DMS53 treated with DMSO at 0.1 percent for 48 hours (cell line): ENCODE results near the gene GPC6.

Experiments used
- DNase-seq: peaks from one replicate; lab custom pipeline; 2025; ENCODE audit not compliant: unreplicated experiment; lab: John Stamatoyannopoulos, UW

Gene GPC6

DNA sequence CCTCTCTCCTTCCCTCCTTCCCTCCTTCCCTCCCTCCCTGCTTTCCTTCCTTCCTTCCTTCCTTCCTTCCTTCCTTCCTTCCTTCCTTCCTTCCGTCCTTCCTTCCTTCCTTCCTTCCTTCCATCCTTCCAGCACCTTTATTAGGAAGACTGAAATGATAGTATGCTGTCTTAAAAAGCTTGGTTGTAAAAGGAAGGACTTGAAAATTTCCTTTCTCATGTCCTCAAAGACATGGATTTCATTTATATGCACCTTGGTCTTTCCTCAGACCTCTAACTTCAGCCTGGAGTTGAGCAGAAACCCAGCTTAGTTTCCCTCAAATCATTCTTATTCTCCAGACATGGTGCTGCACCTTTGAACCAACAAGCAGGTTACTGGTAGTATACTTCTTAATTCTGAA lies 141.7 kb downstream of the GPC6 start:
- no peak for DNase-seq

DNA sequence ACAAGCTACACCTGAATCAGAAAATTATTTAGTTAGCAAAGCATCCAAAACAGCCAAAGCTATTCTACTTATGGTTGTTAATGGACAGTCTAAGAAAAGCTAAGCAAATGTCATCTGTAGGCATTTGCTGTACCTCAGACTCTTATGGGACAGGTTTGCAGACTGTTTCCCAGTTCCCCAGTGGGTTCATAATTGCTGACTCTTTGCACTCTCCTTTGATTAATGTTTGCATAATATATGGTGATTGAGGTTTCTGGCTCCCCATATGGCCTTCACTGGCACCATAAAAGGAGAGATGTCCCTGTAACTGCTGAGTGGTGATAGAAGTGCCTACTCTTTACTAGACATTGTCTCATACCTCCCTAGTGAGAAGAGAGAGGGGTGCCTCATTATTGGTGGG lies 142.1 kb downstream of the GPC6 start:
- DNase-seq = no peak

DNA sequence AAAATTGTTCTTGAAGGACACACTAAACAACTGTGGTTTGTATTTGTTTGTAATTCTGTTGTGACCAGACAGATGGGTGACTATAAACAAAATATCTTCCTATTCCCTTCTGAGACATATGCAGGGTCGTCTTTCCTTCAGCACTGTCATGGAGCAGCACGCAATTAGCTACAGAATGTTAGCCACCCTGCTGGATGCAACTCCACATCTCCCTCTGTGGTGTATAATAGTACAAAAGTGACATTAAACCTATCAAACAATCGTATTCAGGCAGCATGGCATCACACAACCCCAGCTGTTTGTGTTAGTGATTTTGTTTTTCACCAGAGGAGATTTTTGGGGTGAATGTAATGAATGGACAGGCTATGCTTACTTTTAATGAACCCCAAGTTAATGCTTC lies 146.2 kb downstream of the GPC6 start:
- DNase-seq = no peak

DNA sequence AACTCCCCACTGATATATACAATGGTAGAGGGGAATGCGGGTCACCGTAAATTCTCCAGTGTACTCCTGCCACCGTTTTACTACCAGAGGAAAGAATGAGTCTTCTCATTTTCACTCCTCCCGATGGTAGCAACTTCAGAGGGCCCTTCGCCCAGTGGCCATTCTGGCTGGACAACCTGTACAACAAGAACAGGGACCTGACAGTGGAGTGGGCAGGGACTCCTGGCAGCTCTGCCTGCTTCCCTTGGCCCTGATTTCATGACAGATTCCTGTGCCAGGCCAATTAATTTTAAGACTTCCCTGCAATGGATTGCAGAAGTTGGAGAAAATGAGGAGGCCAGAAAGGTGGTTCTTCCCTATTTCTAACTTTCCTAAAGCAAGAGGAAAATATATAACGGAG lies 148.9 kb downstream of the GPC6 start:
- DNase-seq = no peak

DNA sequence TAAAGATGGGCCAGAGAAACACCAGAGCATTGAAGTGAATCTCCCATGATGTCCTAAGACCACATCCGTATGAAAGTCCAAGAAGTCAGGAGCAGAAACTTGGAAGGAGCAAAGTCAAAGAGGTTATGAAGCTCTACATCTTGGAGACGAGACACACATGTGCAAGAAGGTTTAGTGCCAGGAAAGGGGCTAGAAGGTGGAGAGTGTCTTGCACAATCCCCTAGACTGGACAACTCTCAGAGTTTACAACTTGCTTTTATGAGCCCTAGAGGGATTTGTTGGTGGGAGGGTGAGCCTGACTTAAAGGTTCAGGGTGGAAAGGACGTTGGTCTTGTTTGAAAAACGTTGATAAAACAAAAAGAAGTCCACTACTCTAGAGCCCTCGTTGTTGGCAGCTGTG lies 150.6 kb downstream of the GPC6 start:
- no peak for DNase-seq

DNA sequence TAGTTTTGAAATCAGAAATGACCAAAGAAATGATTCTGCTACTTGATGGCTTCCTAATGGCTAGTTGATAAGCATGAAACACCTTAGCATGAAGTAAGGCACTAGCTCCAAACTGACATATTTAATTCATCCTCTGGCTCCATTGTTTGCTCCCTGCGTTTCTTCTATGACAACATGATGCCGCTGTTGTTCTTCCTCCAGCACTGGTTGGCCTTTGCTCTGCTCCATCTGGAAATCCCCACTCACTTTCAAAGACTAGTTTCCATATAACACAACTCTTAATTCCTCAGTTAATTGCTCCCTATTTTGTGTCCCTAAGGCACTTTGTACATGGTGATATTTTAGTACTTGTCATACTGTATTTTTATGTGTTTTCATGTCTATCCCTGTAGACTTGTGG lies 151.6 kb downstream of the GPC6 start:
- DNase-seq = no peak

DNA sequence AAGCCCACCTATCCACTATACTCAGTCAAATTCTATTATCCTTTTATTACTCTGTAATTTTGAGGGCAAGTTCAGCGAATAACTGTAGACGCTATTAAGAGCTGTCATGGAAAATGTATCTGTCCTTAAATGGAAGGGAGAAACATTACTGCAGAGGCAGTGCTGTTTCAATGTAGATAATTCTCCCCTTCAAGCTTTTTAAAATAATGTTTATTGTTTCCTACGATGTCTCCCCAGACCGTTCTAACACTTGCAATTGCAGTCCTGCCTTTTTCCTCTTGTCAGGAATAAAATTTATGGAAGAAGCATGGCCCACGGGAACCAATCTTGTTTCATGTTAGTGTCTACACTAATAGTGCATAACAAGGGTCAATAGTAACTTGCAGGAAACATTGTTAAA lies 159.5 kb downstream of the GPC6 start:
- no peak for DNase-seq

DNA sequence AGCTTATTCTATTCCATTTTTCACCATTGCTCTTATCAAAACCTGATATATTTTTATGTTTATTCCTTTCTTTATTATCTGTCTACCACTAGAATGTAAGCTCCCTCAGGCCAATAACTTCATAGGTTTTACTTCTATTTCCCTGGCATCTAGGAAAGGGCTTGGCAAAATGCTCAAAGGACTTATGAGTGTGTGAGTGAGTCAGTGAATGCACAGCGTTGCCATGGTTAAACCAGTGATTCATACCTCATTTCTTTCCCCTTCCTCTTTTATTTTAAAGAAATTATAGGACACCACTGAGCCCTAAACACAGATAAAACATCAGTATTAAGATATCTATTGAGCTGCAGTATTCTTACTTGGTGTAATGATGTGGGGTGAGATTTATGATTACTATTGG lies 162.1 kb downstream of the GPC6 start:
- DNase-seq = no peak

DNA sequence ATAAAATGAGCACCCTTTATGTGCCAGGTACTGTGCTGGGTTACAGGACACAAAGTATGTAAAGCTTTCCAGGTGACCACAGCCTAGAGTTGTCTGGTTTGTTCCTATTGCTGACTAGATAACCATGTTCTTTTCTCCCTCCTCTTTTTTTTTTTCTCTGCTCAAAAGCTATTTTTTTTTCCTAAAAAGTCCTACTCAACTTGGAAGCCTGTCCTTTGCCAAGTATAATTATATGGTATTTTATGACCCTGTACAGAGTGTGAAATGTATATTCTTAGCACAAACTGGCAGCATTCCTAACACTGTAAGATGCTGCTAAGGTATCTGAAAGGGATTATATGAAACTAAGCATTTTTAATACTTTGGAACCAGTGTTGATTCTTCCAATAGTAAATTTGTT lies 171.0 kb downstream of the GPC6 start:
- no peak for DNase-seq

DNA sequence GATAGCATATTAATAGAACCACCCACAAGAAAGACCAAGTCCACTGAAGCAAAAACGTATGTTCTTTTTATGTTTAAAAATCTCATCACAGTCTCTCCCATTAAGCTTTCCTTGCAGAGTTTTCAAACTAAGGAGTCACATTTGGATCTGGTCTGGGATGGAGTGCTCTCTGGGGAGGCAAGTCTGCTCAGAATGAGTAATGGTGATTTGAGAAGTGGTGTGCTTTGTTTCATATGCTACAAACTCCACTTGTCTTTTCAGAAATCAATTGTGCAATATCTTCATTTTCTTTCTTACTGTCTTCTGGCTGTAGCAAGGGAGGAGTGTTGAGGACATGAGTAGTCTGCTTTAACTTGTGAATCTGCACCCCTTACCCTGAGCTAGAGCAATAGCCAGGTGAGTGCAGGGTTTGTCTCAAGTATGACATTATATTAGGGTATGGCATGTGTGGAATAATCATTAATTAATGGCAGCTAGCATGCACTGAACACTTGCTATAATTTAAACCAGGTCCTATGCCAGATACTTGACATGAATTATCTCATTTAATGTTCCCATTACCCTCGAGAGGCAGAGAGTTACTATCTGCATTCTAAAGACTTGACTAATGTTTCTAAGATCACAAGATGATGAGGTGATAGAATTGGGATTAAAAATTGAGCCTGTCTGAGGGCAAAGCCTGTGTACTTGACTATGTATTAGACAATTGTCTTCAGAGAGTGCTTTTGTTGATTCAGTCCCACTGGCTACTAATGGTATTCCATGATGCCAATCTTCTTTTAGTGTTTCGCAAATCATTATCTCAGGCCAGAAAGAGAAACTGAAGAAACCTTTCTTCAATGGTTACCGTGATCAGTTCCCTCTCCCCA lies 171.8 kb downstream of the GPC6 start:
- no peak for DNase-seq

DNA sequence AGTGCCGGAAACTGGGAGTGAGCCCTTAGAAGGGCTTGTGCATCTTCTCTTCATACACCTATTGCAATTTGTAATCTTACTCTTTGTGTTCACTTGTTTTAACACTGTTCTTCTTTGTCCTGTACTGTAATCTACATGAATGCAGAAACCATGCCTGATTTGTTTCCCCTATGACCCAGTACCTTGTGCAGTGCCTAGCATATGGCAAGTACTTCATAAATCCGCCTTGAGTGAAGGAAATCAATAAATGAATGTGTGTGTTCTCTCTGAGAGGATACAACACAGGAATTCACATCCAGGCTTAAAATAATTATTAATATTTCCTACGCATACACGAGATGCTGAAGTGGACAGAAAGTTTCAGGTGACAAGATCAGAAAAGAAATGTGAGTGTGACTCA lies 172.6 kb downstream of the GPC6 start:
- no peak for DNase-seq

DNA sequence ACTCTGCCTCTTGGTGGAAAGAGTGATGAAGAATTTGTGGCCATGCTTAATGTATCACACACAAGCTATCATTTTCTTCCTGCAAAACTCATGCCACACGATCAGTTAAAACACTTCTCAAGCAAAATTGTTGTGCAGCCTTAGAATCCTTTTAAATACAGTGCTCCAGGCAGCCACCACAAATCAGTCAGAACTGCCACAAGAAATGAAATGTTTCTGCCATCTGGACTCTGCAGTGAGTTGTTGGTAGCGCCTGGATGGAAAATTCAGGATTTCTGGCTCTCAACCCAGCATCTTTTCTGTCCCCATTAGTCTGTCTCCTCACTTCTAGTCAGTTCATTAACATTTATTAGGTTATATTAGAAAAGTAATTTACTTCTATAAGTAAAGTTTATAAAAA lies 179.5 kb downstream of the GPC6 start:
- DNase-seq = no peak

DNA sequence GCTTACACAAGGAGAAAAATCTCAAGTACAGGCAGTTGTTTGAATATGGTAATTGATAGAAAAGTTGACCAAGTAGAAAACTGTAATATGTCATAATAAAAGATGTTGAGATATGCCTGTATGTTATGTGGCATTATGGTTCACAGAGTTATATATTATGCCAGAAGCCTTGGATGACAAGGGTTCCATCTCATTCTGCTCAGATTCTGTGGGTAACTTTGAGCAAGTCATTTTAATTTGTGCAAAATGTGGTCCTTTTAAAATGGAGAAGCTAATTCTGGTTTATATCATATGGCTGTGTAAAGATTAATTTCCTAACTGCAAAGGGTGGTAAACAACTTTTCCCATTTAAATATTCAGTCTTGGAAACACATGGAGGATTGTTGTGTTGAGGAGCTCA lies 180.9 kb downstream of the GPC6 start:
- no peak for DNase-seq

DNA sequence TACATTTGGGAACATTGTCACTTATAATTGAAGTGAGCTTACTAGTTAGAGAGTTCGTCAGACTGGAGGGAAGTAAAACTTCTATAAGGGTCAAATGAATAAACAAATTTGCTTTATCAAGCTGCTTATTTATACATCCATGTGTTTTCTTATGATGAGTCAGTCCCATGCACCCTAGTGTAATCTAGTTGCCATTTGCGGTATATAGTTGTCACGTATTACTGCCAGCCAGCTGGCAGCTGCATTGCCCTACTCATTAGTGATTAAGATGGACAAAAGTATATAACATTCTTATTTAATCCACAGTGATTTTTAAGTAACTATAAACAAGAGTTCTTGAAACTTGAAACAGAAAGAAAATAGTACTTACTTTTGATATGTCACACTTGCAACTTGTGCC lies 182.4 kb downstream of the GPC6 start:
- DNase-seq = no peak

DNA sequence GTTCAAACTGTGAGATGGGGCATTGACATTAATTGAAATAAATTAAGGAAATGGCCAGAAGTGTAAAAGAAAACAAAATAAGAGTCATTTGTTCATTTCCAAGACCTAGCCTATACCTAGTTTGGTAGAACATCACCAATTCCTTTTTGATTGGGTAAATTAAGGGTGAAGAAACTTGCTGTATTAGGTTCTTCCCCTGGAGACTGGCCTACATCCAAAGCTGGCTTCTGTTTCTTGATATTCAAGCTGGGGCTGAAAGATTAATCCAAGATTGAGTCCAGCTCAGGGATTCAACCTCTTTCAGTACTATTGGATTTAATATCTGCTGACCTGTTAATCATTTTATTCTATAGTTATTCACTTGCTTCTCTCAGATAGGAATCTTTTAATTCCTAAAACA lies 183.2 kb downstream of the GPC6 start:
- DNase-seq = no peak

DNA sequence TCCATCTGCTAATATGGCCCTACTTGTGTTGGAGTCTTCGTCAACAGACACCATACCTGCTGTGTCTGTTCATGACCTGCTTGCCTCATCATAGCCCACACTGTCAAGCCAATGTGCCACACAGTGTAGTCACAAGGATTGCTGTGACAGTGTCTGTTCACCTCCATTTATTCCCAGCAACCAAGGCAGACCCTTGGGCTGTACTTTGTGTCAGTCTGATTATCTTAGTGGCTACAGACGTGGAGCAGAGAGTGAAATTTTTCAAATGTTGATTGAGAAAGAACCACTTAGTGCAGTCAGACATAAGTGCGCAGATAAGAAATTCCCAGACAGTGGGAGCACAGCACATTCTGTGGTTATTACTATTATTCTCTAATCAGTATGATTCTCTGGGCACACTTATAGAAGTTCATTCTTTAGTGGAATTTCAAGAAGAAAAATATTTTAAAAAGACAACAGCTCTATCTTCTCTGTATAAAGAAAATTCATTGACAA lies 184.6 kb downstream of the GPC6 start:
- DNase-seq = no peak

DNA sequence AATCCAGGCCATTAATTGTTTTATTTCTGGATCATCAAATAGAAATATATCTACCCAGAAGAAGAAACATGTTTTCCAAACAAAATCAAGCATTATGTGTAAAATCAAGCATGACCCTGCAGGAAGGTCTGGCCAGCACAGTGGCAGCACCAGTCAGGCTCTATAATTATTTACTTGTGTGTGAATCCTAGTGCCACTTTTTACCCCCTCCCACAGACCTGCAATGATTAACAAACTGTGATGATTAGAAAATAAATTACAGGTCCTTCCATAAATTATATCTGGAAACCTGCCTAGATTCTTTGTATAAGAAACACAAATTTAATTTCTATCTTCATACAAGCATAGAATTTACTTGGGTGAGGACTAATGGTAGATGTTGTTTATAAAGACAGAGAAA lies 186.1 kb downstream of the GPC6 start:
- DNase-seq = no peak

DNA sequence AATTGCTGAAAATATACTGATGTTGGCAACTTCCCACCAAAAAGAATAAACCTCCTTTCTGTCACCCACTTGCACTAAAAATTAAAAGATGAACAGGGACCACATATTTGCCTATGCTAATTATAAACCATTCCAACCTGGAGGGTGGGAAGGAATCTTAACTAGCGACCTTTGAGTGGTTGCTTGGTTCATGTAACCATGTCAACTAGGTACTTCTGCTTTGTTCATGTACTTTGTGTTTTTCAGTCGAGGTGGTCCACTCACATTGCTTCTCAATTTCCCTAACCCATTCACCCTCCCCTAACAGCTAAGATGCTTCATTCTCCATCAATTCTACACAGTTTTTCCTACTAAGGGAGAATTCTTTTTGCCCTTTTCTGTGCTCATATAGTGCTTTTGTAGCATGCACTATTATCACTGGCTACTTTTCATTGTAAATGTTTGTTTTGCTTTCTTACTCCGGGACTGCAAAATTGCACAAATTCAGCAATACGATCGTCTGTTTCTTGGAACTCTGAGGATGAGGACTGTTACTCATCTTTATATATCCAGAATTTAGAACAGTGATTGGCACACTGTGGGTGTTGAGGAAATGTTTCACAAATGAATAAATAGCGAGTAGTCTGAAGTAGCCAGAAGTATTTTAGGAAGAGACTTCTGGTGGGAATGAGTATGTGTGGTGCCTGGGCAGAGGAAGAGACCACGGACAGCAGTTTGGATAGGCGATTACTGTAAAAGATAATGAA lies 187.5 kb downstream of the GPC6 start:
- no peak for DNase-seq

DNA sequence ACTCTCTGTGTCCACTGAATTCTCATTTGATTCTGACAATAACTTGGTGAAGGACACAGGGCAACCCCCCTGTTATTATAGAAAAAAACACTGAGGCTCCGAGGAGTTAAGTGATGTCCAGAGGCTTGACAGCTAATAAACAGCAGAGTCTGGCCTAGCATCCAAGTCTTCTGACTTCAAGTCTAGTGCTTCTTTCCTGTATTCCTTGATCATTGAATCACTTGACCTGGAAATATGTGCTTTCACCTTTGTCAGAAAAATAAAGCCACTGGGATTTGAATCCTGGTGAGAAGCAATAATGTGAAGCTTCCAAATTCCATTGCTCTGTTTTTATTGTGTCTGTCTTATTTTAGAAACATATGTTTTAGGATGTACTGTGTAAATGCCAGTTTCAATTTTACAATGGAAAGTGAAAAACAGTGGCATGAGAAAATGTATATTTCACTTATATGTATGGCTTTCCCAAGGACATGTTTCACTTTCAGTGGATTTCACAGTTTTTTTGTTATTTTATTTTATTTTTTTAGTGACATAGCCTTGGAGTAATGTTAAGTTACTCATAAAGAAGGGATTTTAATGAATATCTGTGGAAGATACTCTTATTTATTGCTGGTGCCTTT lies 190.2 kb downstream of the GPC6 start:
- no peak for DNase-seq

DNA sequence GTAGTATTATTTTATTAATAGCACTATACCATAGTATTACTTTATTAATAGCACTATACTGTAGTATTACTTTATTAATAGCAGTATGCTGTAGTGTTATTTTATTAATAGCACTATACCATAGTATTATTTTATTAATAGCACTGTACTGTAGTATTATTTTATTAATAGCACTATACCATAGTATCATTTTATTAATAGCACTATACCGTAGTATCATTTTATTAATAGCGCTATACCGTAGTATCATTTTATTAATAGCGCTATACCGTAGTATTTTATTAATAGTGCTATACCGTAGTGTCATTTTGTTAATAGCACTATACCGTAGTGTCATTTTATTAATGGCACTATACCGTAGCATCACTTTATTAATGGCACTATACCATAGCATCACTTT lies 191.8 kb downstream of the GPC6 start:
- DNase-seq = no peak

DNA sequence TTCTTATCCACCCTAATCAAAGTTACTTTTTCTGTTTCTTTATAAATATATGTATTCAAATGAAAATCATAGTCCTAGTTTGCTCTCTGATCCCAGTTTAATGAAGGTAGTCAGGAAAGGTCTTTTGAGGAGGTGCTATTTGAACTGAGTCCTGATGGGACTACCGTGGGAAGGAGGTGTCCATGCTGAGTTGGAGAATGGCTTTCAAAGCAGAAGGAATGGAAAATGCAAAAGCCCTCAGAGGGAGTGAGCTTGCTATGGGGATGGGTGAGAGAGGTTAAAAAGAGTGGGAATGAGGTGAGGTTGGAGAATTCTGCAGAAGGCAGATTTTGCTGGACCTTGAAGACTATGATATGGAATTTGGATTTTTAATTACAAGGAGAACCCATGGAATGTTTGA lies 193.6 kb downstream of the GPC6 start:
- no peak for DNase-seq

DNA sequence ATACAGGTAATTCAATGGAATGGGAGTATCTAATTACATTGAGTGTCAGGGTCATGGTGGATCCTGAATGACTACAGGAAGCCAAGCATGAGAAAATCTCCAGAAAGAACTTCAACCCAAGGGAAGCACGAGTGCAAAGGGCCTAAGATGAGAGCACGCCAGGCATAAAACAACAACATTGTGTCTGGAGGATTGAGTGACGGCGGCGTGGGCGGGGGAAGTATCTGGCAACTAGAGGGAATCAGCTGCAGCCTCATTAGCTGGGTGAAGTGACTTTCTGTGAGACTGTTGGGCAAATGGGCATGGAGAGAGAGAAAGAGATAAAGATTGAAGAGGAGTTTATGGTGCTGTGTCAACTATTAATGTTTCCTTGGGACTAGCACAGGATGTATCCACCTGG lies 194.3 kb downstream of the GPC6 start:
- no peak for DNase-seq
